Activated effector memory CD4-positive, alpha-beta T cell treated with Interleukin-2 at 50 U/mL for 16 hours (primary cell): Measurements from ENCODE around the gene ELMO1.

Source experiments
- DNase-seq: peaks from one replicate; pipeline ENCODE4 v3.0.0-alpha.2; 2020

ELMO1 gene

GRCh38 chr7:37365405-37365804, 83.3 kb downstream of the ELMO1 start:
- no peak for DNase-seq

GRCh38 chr7:37364856-37365255, 83.8 kb downstream of the ELMO1 start:
- DNase-seq, result no peak

- DNase-seq, result no peak
These were observed 84.8 kb downstream of the ELMO1 start for GRCh38 chr7:37363536-37364491.

GRCh38 chr7:37362802-37363201, 85.9 kb downstream of the ELMO1 start:
- no peak for DNase-seq

GRCh38 chr7:37360484-37360883, 88.2 kb downstream of the ELMO1 start:
- DNase-seq, result no peak

GRCh38 chr7:37359662-37360444, 88.8 kb downstream of the ELMO1 start:
- no peak for DNase-seq

GRCh38 chr7:37359180-37359579, 89.5 kb downstream of the ELMO1 start:
- DNase-seq, result no peak

- no peak for DNase-seq
These were observed 91.0 kb downstream of the ELMO1 start for GRCh38 chr7:37357637-37357996.

- no peak for DNase-seq
These were observed 91.6 kb downstream of the ELMO1 start for GRCh38 chr7:37356911-37357636.

- DNase-seq, result peak; percentile 34
These were observed 94.0 kb downstream of the ELMO1 start for GRCh38 chr7:37354656-37355131.

GRCh38 chr7:37353949-37354655, 94.6 kb downstream of the ELMO1 start:
- DNase-seq, result no peak

- peak; percentile 56 for DNase-seq
These were observed 95.4 kb downstream of the ELMO1 start for GRCh38 chr7:37352974-37353948.

GRCh38 chr7:37352251-37352880, 96.3 kb downstream of the ELMO1 start:
- no peak for DNase-seq

GRCh38 chr7:37351716-37352115, 96.9 kb downstream of the ELMO1 start:
- DNase-seq, result no peak

GRCh38 chr7:37349979-37350590, 98.6 kb downstream of the ELMO1 start:
- no peak for DNase-seq

- no peak for DNase-seq
These were observed 99.7 kb downstream of the ELMO1 start for GRCh38 chr7:37348982-37349381.

GRCh38 chr7:37346761-37347160, 101.9 kb downstream of the ELMO1 start:
- no peak for DNase-seq

GRCh38 chr7:37344886-37345579, 103.6 kb downstream of the ELMO1 start:
- no peak for DNase-seq

- peak; percentile 65 for DNase-seq
These were observed 105.8 kb downstream of the ELMO1 start for GRCh38 chr7:37342688-37343471.
